ENCODE data around the gene GPHA2.

GPHA2 gene

DNA sequence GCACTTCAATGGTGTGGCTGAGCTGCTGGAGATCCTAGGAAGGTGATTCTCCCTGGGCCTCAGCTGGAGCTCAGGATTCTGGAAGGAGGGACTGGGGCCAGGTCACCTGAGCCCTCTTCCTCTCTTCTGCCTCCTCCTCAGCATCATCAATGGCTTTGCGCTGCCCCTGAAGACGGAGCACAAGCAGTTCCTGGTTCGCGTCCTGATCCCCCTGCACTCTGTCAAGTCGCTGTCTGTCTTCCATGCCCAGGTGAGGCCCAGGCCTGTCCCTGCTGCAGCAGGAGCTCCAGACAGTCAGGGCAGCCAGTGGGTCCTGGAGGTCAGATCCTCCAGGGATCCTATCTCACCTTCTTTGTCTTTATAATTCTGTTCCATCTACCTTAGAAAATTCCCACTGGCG lies 5.4 kb downstream of the GPHA2 start:
- no peak for DNase-seq (ENCODE audit: low read depth in 2 of 2)

DNA sequence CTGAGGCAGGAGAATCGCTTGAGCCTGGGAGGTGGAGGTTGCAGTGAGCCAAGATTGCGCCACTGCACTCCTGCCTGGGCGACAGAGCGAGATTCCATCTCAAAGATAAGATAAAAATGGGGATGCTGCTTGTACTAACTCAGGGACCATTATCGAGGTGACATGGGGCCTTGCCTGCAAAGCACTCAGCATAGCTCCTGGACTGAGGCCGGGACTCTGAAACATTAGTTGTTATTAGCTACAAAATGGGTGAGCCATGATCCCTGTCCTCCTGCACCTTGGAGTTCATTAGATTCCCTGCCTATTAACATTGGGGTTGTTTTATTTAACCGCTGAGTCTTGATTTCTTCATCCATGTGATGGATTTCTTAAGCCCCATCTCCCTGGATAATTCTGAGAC lies 6.1 kb downstream of the GPHA2 start:
- no peak for DNase-seq (ENCODE audit: low read depth in 2 of 2)

DNA sequence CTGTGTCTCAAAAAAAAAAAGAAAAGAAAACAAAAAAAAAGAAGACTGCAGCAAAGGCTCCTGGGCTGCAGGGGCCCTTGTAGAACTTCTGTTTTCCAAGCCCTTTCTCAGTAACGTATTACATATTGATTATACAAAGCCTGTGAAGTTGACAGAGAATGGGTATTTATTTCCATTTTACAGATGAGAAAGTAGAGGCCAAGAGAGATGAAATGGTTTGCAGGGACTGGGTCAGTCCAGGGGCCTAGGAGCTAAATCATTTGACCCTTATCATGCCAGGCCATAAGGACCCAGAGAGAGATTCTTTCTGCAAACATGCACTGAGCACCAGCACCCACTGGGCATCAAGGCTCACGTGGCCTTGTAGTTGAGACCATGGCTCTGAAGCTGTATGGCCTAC lies 6.7 kb downstream of the GPHA2 start:
- no peak for DNase-seq (ENCODE audit: low read depth in 2 of 2)

DNA sequence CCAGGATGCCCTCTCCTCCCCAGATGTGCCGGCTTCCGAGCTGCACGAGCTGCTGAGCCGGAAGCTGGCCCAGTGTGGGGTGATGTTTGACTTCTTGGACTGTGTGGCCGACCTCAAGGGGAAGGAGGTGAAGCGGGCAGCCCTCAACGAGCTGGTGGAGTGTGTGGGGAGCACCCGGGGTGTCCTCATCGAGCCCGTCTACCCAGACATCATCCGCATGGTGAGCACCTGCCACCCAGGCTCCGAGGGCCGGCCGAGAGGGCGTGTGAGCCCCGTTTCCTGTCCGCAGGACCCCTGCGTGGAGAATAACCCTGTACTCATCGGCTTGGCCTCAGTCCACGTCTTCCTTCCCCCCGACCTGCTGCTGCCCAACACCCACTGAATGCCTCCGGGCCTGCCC lies 9.0 kb downstream of the GPHA2 start:
- DNase-seq (ENCODE audit: low read depth in 2 of 2) = no peak

- no peak for DNase-seq (ENCODE audit: low read depth in 2 of 2)
Observed at GRCh38 chr11:64925536-64926436, 9.9 kb downstream of the GPHA2 start.

DNA sequence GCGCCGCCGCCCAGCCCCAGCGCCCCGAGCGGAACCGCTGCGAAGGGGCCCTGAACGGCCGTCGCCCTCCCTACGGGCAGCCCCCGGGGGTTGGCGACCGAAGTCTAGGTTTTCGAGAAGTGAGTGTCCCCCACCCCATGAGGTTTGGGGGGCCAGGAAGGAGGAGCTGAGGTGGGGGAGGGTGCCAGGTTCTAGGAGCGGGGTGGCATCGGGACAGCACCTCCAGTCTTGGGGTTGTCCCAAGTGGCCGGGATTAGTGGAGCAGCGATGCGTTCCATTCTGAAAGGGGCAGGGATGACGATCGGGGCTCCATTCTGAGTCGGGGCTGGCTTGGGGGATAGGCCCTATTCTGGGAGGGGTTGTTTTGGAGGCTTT lies 10.8 kb downstream of the GPHA2 start:
- DNase-seq (ENCODE audit: low read depth in 2 of 2) = no peak

- peak; percentile 78 to 87 for DNase-seq (ENCODE audit: low read depth in 2 of 2)
Observed at GRCh38 chr11:64923944-64924909, 11.5 kb downstream of the GPHA2 start, which contains the start of gene PPP2R5B. TSS of gene PPP2R5B (plus strand) at chr11:64924689. CDS start at chr11:64925735, 1,046 bp downstream.

GRCh38 chr11:64923151-64923661 lies 12.5 kb downstream of the GPHA2 start:
- DNase-seq (ENCODE audit: low read depth in 2 of 2) = no peak

- DNase-seq (ENCODE audit: low read depth in 2 of 2) = no peak
Observed at GRCh38 chr11:64921384-64921783, 14.3 kb downstream of the GPHA2 start.

- no peak for DNase-seq (ENCODE audit: low read depth in 2 of 2)
Observed at GRCh38 chr11:64920124-64920523, 15.6 kb downstream of the GPHA2 start.

DNA sequence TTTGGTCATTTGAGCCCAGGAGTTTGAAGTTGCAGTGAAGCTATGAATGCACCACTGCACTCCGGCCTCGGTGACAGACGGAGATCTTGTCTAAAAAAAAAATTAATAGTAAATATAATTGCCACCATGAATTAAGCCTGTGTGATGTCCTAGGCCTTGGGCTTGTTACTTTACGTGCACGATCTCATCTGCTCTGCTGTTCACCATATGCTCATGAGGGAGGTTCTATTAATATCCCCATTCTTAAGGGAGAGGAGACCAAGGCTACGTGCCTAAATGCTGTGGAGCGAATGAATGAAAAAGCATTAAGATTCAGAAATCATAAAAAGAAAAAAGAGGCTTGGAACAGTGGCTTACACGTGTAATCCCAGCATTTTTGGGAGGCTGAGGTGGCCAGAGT lies 16.1 kb downstream of the GPHA2 start:
- DNase-seq (ENCODE audit: low read depth in 2 of 2) = no peak

- DNase-seq (ENCODE audit: low read depth in 2 of 2) = no peak
Observed at GRCh38 chr11:64918017-64918416, 17.7 kb downstream of the GPHA2 start.

GRCh38 chr11:64917663-64917995 lies 18.1 kb downstream of the GPHA2 start:
- no peak for DNase-seq (ENCODE audit: low read depth in 2 of 2)

- peak; percentile 98 to 99 for DNase-seq (ENCODE audit: low read depth in 2 of 2)
Observed at GRCh38 chr11:64916775-64917662, 18.7 kb downstream of the GPHA2 start, which contains the start of gene ATG2A. TSS of gene ATG2A (minus strand) at chr11:64917209. CDS start at chr11:64917135, 74 bp downstream.

DNA sequence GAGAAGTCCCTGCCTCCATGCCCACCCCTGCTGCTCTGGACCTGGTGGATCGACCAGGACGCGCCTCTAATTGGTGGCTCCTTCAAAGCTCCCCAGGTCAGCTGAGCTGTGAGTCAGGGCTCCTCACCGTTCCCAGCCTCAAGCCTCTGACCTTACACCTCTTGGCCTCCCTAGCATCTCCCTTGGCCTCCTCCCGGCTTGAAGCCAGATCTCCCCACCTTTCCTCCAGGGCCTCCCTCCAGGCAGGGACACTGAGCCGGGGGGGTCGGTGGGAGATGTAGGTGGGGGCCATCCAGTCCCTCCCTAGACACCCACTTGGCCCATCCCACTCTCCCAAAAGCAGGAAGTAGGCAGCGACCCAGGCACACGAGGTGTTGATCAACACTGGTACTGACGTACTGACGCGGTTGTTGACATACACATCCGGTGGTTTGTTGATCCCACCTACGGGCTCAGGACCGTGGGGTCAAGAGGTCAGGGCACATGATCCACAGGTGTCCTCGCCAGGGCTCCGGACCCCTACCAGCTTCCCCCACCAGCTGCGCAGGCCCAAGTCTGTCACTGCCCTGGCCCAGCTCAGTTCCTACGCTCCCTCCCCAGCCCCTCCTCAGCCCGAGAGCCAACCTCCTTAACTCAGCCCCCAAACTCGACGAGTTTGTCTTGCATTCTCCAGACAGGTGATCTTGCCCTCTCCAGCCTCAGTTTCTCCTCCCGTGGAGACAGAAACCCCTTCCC lies 19.5 kb downstream of the GPHA2 start:
- DNase-seq (ENCODE audit: low read depth in 2 of 2) = no peak

GRCh38 chr11:64915376-64915887 lies 20.3 kb downstream of the GPHA2 start:
- no peak for DNase-seq (ENCODE audit: low read depth in 2 of 2)

- no peak for DNase-seq (ENCODE audit: low read depth in 2 of 2)
Observed at GRCh38 chr11:64914123-64914522, 21.6 kb downstream of the GPHA2 start.

DNA sequence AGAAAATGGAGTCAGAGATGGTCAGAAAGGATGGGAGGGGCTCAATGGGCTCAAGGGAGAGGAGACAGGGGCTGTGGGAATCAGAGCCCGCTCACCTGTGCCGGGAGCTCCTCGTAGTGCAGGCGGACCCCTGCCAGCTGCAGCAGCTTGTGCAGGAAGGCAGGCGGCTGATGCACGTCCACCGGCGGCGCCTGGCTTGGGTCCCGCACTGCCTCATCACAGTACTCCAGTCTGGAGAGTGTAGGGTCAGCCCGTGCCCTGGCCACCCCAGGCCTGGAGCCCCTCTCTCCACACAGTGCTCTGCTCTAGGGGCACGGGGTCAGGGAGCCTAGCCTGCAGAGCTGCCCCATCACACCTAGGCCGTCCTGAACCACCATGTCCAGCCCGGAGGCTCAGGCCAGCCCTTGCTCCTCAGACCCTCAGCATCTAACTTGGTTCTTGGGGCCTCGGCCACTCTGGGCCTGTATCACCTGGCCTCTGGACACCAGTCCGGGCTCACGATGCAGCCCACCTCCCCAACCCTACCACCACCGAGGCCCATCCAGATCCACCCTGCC lies 22.4 kb downstream of the GPHA2 start:
- DNase-seq (ENCODE audit: low read depth in 2 of 2) = no peak

DNA sequence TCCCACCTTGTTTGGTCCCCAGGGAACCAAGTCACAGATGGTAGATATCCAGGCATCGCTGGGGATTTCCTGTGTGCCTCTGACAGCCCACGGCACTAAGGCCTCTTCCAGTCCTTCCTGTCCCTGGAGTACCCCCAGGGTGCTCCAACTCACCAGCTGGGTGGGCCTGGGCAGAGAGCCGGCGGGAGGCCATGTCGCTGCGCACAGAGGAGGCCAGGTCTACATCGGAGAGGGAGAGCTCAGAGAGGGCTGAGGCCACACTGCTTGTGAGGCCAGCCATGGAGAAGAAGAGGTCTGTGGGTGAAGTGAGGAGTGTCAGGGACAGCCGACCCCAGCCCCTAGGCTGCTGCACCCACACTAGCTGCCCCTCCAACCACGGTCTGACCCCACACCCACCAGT lies 24.0 kb downstream of the GPHA2 start:
- DNase-seq (ENCODE audit: low read depth in 2 of 2) = no peak

GRCh38 chr11:64911142-64911541 lies 24.6 kb downstream of the GPHA2 start:
- no peak for DNase-seq (ENCODE audit: low read depth in 2 of 2)

Data from stimulated activated CD4-positive, alpha-beta T cell treated with anti-CD3 and anti-CD28 coated beads, Interleukin-15, amount 100 ng/mL, for 48 hours (primary cell).